GM23248 (cell line): Measurements from ENCODE around the gene MAN1C1.

ENCODE experiments used
- EZH2 ChIP-seq: fragments of 200-600 bp; sonication (generic); IDR thresholded peaks from 2 replicates; pipeline ENCODE4 v1.6.1; 2018; ENCODE audit warnings: antibody characterized with exemption, mild to moderate bottlenecking; ENCODE audit not compliant: insufficient read depth, poor library complexity, severe bottlenecking
- EZH2phosphoT487 ChIP-seq: fragments of 200-600 bp; sonication (generic); IDR thresholded peaks from 2 replicates; pipeline ENCODE4 v1.6.1; 2018; ENCODE audit warnings: antibody characterized with exemption, moderate library complexity, mild to moderate bottlenecking, low read depth; ENCODE audit not compliant: insufficient read depth

DNA sequence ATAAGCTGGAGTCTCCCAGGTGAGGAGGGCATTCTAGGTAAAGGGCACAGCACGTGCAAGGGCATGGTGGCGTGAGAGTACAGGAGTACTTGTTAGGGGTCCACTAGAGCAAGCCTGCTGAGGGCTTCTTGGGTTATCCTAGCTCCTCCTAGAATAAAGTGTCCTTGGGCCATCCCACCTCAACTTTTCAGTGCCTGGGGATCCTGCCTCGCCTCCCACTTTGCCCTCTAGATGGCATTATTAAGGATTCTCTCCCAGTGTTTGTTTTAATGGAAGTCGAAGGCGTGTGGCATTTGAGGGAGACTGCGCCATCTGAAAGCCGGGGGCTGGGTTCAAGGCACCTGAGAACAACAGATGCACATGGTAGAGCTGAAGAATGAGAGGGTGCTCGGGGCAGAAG, 108.9 kb downstream of the MAN1C1 start:
- TF ChIP-seq EZH2: no peak
- no peak for TF ChIP-seq EZH2phosphoT487
